ENCODE data around the gene NTNG1. TPM values are rescaled to one million over a fixed set of nuclear protein-coding genes. Genes with fewer than 3 reads are reported as not detected.

NTNG1 gene
- total RNA-seq, 2 experiments from 2014 or later: 0.30 TPM; not detected in 1

DNA sequence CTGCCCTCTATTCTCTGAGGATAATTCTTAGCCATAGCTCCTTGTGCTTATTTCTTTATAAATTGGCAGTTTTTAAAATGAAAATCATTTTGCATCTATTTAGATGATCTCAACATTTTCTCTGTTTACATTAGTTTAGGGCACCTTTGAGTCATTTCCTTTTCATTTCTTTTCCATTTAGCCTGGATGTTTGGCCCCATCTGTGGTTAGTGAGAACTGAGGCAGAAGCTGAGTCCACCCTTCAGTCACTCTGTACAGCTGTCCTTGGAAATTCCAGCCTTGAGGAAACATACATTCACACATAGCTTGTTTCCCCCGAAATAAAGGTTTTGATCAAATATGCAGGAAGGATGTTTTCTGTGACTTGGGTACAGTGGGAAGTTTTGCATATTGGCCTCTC lies 123.7 kb downstream of the NTNG1 start:
- Mint-ChIP-seq H3K4me1 (peaks cover 1% of the 10 kb centered on the region), H3K27me3 (no peaks in the 10 kb centered on the region), H3K9me3 (no peaks in the 10 kb centered on the region), H3K27ac (no peak overlapping the region), H3K36me3 (no peaks in the 10 kb centered on the region), H3K4me3 (no peak overlapping the region)
- POLR2A ChIA-PET: no interaction called here
- DNase-seq (no peak), ATAC-seq (ENCODE audit: low read depth) (no peak)

GRCh38 chr1:107267489-107267888 lies 126.7 kb downstream of the NTNG1 start:
- Mint-ChIP-seq H3K27ac (no peak overlapping the region), H3K27me3 (no peaks in the 10 kb centered on the region), H3K4me3 (no peak overlapping the region), H3K9me3 (no peaks in the 10 kb centered on the region), H3K36me3 (no peaks in the 10 kb centered on the region), H3K4me1 (peaks cover 1% of the 10 kb centered on the region)
- POLR2A ChIA-PET: no interaction called here
- DNase-seq: no peak
- no peak for ATAC-seq (ENCODE audit: low read depth)

- ATAC-seq (ENCODE audit: low read depth): no peak
- DNase-seq: no peak
- Mint-ChIP-seq H3K9me3 (no peaks in the 10 kb centered on the region), H3K27me3 (no peaks in the 10 kb centered on the region), H3K4me1 (peaks cover 2% of the 10 kb centered on the region), H3K36me3 (no peaks in the 10 kb centered on the region), H3K4me3 (no peak overlapping the region), H3K27ac (no peak overlapping the region)
- POLR2A ChIA-PET: no interaction called here
These were observed 131.5 kb downstream of the NTNG1 start for GRCh38 chr1:107272321-107272720.

DNA sequence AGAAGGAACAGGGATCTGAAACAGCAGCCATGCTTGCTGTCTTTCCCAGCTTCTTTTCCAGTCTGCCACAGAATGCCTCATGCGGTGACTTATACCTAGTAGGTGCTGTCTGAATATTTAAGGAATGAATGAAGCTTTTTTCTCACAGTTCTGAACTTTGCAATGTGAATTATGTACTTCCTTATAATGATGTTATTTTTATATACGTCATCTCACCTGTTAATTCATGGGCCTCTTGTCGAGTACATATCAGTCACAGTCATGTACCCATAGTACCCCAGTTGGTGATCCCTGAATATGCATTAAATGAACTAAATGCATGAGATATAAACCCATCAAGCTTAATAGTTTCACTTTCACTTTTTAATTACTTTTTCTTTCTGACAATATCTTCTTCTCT lies 132.7 kb downstream of the NTNG1 start:
- H3K27ac Mint-ChIP-seq: no peak overlapping the region
- POLR2A ChIA-PET: no interaction called here
- H3K4me3 Mint-ChIP-seq: no peak overlapping the region
- no peaks in the 10 kb centered on the region for H3K9me3 Mint-ChIP-seq
- ATAC-seq (ENCODE audit: low read depth) (no peak), DNase-seq (no peak)
- H3K4me1 Mint-ChIP-seq: peaks cover 2% of the 10 kb centered on the region
- no peaks in the 10 kb centered on the region for H3K27me3 Mint-ChIP-seq
- H3K36me3 Mint-ChIP-seq: no peaks in the 10 kb centered on the region

DNA sequence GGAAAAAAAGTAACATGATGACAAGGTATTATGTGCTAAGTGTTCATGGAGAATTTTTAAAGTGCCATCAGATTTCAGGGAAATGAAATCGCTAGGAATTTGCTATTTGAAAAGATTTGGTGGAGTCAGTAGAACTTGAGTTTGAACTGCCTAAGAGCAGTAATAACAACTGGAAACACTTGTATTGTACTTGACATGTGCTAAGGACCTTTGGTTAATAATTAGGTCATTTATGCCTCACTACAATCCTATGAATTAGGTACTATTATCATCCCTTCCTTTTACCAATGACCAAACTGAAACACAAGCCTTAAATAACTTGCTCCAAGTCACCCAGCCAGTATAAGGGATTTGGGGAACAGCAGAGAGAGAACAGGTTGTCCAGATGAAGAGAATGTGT lies 133.4 kb downstream of the NTNG1 start:
- H3K27ac Mint-ChIP-seq: no peak overlapping the region
- ATAC-seq (ENCODE audit: low read depth): no peak
- DNase-seq: no peak
- H3K36me3 Mint-ChIP-seq: no peaks in the 10 kb centered on the region
- no peaks in the 10 kb centered on the region for H3K27me3 Mint-ChIP-seq
- POLR2A ChIA-PET: no interaction called here
- no peaks in the 10 kb centered on the region for H3K9me3 Mint-ChIP-seq
- peaks cover 2% of the 10 kb centered on the region for H3K4me1 Mint-ChIP-seq
- H3K4me3 Mint-ChIP-seq: no peak overlapping the region

- H3K36me3 Mint-ChIP-seq: no peaks in the 10 kb centered on the region
- no peak overlapping the region for H3K4me3 Mint-ChIP-seq
- no peak for DNase-seq
- no peaks in the 10 kb centered on the region for H3K9me3 Mint-ChIP-seq
- POLR2A ChIA-PET: no interaction called here
- H3K27ac Mint-ChIP-seq: no peak overlapping the region
- ATAC-seq (ENCODE audit: low read depth): no peak
- H3K4me1 Mint-ChIP-seq: peaks cover 2% of the 10 kb centered on the region
- H3K27me3 Mint-ChIP-seq: peaks cover 2% of the 10 kb centered on the region
These were observed 135.4 kb downstream of the NTNG1 start for GRCh38 chr1:107276247-107276646.

DNA sequence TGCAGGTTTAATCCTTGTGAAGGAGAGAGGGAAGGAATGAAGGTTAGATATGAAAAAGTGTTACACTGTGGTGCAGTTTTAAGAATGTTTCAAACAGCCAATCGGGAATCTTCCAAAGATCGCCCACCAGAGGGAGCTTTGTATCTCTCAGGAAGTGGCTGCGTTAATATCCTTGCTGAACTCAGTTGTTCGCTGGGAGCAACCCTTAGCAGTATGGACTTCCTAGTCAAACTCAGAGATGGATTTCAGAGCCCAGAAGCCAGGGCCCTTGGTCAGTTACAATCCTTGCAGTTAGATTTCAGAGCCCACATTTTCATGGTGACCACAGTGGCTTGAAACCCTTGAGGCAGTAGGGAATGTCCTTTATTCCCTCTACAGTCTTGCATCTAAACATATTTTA lies 136.2 kb downstream of the NTNG1 start:
- H3K36me3 Mint-ChIP-seq: no peaks in the 10 kb centered on the region
- ATAC-seq (ENCODE audit: low read depth) (no peak), DNase-seq (no peak)
- H3K4me1 Mint-ChIP-seq: peaks cover 2% of the 10 kb centered on the region
- no peaks in the 10 kb centered on the region for H3K9me3 Mint-ChIP-seq
- peaks cover 2% of the 10 kb centered on the region for H3K27me3 Mint-ChIP-seq
- H3K27ac Mint-ChIP-seq: no peak overlapping the region
- POLR2A ChIA-PET: no interaction called here
- no peak overlapping the region for H3K4me3 Mint-ChIP-seq

GRCh38 chr1:107286125-107286524 lies 145.3 kb downstream of the NTNG1 start:
- POLR2A ChIA-PET: no interaction called here
- no peak overlapping the region for H3K27ac Mint-ChIP-seq
- DNase-seq (no peak), ATAC-seq (ENCODE audit: low read depth) (no peak)
- no peaks in the 10 kb centered on the region for H3K36me3 Mint-ChIP-seq
- no peaks in the 10 kb centered on the region for H3K4me1 Mint-ChIP-seq
- H3K27me3 Mint-ChIP-seq: peaks cover 9% of the 10 kb centered on the region
- no peak overlapping the region for H3K4me3 Mint-ChIP-seq
- no peaks in the 10 kb centered on the region for H3K9me3 Mint-ChIP-seq

GRCh38 chr1:107291987-107292386 lies 151.1 kb downstream of the NTNG1 start:
- Mint-ChIP-seq H3K27me3 (peaks cover 6% of the 10 kb centered on the region), H3K9me3 (no peaks in the 10 kb centered on the region), H3K4me1 (no peaks in the 10 kb centered on the region), H3K36me3 (no peaks in the 10 kb centered on the region), H3K27ac (no peak overlapping the region), H3K4me3 (no peak overlapping the region)
- ATAC-seq (ENCODE audit: low read depth) (no peak), DNase-seq (no peak)
- POLR2A ChIA-PET: no interaction called here

- POLR2A ChIA-PET: no interaction called here
- H3K36me3 Mint-ChIP-seq: no peaks in the 10 kb centered on the region
- ATAC-seq (ENCODE audit: low read depth): no peak
These were observed 153.2 kb downstream of the NTNG1 start for GRCh38 chr1:107293901-107294613.

DNA sequence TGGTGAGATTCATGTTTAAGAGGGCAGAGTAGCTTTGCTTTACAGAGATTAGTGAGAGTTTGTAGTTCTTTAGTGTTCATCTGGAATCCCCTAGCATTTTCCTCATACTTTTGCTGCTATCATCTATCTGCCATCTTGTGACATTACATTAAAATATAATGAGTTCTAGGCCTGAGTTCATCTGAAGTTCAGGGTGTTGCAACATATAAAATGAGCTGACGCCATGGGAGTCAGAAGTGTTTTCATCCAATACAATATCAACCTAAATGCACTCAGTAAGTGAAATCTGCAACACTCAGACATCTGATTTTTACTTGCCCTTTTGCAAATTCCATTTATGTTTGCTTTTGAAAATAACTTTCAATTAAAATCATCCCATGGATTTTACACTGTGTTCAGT lies 153.8 kb downstream of the NTNG1 start:
- Mint-ChIP-seq H3K4me3 (no peak overlapping the region), H3K27ac (no peak overlapping the region), H3K36me3 (no peaks in the 10 kb centered on the region), H3K27me3 (no peaks in the 10 kb centered on the region), H3K9me3 (no peaks in the 10 kb centered on the region), H3K4me1 (no peaks in the 10 kb centered on the region)
- POLR2A ChIA-PET: no interaction called here
- DNase-seq (no peak), ATAC-seq (ENCODE audit: low read depth) (no peak)

More at GRCh38 chr1:107293901-107294613, 153.2 kb downstream of the NTNG1 start:
- H3K4me1 Mint-ChIP-seq: no peaks in the 10 kb centered on the region
- H3K9me3 Mint-ChIP-seq: no peaks in the 10 kb centered on the region
- H3K4me3 Mint-ChIP-seq: no peak overlapping the region
- DNase-seq: no peak
- no peak overlapping the region for H3K27ac Mint-ChIP-seq
- H3K27me3 Mint-ChIP-seq: peaks cover 5% of the 10 kb centered on the region

DNA sequence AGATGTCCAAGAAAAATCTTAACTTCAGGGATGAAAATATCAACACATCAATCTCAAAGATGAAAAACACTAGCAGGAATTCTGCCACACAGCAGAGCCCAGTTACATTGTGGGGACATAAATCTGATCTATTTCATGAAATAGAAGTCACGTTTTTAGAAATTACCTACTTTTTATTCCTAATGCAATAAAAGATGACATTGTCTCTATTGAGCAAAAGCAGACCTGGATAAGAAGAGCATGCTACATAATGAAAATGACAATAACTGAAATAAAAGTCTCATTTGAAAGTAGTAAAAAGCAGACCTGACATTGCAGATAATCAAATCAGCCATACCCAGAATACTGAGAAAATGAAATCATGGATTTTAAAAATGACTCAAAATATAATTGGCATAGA lies 156.8 kb downstream of the NTNG1 start:
- no peak overlapping the region for H3K27ac Mint-ChIP-seq
- no peaks in the 10 kb centered on the region for H3K9me3 Mint-ChIP-seq
- H3K36me3 Mint-ChIP-seq: no peaks in the 10 kb centered on the region
- DNase-seq (no peak), ATAC-seq (ENCODE audit: low read depth) (no peak)
- H3K4me3 Mint-ChIP-seq: no peak overlapping the region
- no peaks in the 10 kb centered on the region for H3K4me1 Mint-ChIP-seq
- H3K27me3 Mint-ChIP-seq: peaks cover 4% of the 10 kb centered on the region
- POLR2A ChIA-PET: no interaction called here

DNA sequence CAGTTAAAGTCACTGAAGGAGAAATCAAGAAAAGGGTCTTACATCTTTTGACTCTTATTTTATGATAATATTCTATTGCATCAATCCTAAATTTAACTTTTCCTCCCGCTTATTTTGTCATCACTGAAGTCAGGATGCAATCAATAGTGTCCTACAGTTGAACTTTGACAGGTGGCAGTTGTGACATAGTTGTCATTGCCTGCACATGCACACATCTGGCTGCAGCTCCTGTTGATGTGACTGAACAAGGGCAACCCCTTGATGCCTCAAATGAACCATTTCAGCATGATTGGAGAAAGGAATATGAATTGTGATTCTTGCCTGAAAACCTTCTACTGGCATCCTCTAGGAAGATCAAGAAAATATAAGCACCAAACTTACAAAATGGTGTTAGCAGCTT lies 157.7 kb downstream of the NTNG1 start:
- ATAC-seq (ENCODE audit: low read depth): no peak
- Mint-ChIP-seq H3K4me3 (no peak overlapping the region), H3K36me3 (no peaks in the 10 kb centered on the region), H3K4me1 (no peaks in the 10 kb centered on the region), H3K9me3 (no peaks in the 10 kb centered on the region), H3K27ac (no peak overlapping the region), H3K27me3 (peaks cover 7% of the 10 kb centered on the region)
- no peak for DNase-seq
- POLR2A ChIA-PET: no interaction called here

- peaks cover 8% of the 10 kb centered on the region for H3K27me3 Mint-ChIP-seq
- no peaks in the 10 kb centered on the region for H3K9me3 Mint-ChIP-seq
- DNase-seq: no peak
- ATAC-seq (ENCODE audit: low read depth): no peak
- no peaks in the 10 kb centered on the region for H3K36me3 Mint-ChIP-seq
- no peak overlapping the region for H3K27ac Mint-ChIP-seq
- POLR2A ChIA-PET: no interaction called here
- no peaks in the 10 kb centered on the region for H3K4me1 Mint-ChIP-seq
- no peak overlapping the region for H3K4me3 Mint-ChIP-seq
These were observed 158.7 kb downstream of the NTNG1 start for GRCh38 chr1:107299521-107299920.

DNA sequence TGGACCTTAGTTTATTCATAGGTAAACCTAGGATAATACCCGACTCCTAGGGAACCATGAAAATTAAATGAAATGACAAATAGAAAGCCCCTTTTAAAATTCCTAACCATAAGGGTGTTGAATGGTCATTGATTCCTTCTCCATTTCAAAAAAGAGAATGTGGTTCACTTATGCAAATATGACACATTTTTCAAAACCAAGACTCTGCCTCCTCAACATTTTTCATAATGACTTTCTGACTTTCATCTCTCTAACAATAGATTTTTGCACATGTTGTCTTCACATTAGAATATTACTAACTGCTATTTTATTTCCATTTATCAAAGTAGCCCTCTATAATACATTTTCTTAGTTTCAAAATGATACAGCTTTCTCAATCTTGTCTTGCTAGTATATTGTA lies 169.1 kb downstream of the NTNG1 start:
- H3K27me3 Mint-ChIP-seq: peaks cover 2% of the 10 kb centered on the region
- POLR2A ChIA-PET: no interaction called here
- ATAC-seq (ENCODE audit: low read depth): no peak

More for the DNA sequence above, 169.1 kb downstream of the NTNG1 start:
- Mint-ChIP-seq H3K9me3 (peaks cover 2% of the 10 kb centered on the region), H3K36me3 (no peaks in the 10 kb centered on the region), H3K27ac (no peak overlapping the region), H3K4me1 (no peaks in the 10 kb centered on the region), H3K4me3 (no peak overlapping the region)
- no peak for DNase-seq
